ENCODE data around the gene ARHGEF16. TPM values are rescaled to one million over a fixed set of nuclear protein-coding genes. Genes with fewer than 3 reads are reported as not detected.

ARHGEF16 gene
- polyA plus RNA-seq, 1 of the 3 experiments (the other 2 are of a cell fraction) = 0.18 TPM

DNA sequence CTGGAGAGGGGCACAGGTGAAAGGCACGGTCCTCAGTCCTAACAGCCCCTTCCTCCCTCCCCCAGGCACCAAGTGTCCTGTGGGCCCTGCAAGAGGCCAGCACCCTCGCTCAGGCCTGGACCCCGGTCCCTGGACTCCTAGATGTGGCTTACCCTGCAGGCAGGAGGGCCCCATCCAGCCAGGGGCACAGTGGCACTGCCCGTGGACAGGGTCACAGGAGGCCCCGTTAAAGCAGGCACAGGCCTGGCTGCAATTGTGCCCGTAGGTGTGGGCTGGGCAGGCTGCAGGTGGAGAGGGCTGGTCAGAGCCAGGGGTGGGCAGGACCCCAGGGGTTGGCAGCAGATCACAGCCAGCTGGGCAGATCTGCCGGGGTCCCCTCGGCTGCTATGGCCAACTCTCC lies 44.5 kb downstream of the ARHGEF16 start:
- no CpG with 5 or more reads among the region's 8 CpGs for WGBS (ENCODE audit: low lambda C conversion rate)
- no peak overlapping the region for H3K9ac ChIP-seq
- ChIA-PET CTCF (interaction anchor here (0.7 to 3.7 kb wide), 6 partner anchors 19 to 121 kb away, joined by 3 to 21 read pairs (median 3); no protein-coding TSS in a partner anchor), POLR2A (no interaction called here)
- H3K36me3 ChIP-seq (replicated peaks in 1 of 2; ENCODE audit: control insufficient read depth in 1 of 2, insufficient read depth in 2 of 2, low read length in 1 of 2) = no peaks in the 10 kb centered on the region
- no peak for DNase-seq
- no peaks in the 10 kb centered on the region for H3K79me2 ChIP-seq (ENCODE audit: insufficient read depth)
- H3K4me1 ChIP-seq (ENCODE audit: control insufficient read depth in 1 of 2, insufficient read depth in 2 of 2, low read depth in 1 of 2, low read length in 1 of 2) = peaks cover 4 to 23% of the 10 kb centered on the region in 2 experiments; a peak in 1 of 4 replicates
- no peaks in the 10 kb centered on the region for H3K27me3 ChIP-seq (ENCODE audit: insufficient read depth)
- H3K4me3 ChIP-seq (ENCODE audit: low read depth in 2 of 2, low read length in 1 of 2) = no peak overlapping the region
- TF ChIP-seq EZH2phosphoT487 (IDR thresholded peaks at IDR 0.05; ENCODE audit: borderline replicate concordance, low read depth) = no peak
- TF ChIP-seq TEAD4 (IDR thresholded peaks at IDR 0.05; ENCODE audit: borderline replicate concordance, insufficient read depth) = no peak
- no peak for TF ChIP-seq ELF1 (IDR thresholded peaks at IDR 0.05)
- TF ChIP-seq, protein P1, sequence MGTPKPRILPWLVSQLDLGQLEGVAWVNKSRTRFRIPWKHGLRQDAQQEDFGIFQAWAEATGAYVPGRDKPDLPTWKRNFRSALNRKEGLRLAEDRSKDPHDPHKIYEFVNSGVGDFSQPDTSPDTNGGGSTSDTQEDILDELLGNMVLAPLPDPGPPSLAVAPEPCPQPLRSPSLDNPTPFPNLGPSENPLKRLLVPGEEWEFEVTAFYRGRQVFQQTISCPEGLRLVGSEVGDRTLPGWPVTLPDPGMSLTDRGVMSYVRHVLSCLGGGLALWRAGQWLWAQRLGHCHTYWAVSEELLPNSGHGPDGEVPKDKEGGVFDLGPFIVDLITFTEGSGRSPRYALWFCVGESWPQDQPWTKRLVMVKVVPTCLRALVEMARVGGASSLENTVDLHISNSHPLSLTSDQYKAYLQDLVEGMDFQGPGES (IDR thresholded peaks at IDR 0.05; ENCODE audit: low read depth, low read length) = no peak
- no peak for TF ChIP-seq GATA2 (CRISPR knock-in tag; IDR thresholded peaks at IDR 0.05)
- TF ChIP-seq, protein P2, sequence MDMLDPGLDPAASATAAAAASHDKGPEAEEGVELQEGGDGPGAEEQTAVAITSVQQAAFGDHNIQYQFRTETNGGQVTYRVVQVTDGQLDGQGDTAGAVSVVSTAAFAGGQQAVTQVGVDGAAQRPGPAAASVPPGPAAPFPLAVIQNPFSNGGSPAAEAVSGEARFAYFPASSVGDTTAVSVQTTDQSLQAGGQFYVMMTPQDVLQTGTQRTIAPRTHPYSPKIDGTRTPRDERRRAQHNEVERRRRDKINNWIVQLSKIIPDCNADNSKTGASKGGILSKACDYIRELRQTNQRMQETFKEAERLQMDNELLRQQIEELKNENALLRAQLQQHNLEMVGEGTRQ (IDR thresholded peaks at IDR 0.05; ENCODE audit: borderline replicate concordance, low read depth, low read length) = no peak
- TF ChIP-seq JUND (IDR thresholded peaks at IDR 0.05) = no peak
- TF ChIP-seq, protein P3, sequence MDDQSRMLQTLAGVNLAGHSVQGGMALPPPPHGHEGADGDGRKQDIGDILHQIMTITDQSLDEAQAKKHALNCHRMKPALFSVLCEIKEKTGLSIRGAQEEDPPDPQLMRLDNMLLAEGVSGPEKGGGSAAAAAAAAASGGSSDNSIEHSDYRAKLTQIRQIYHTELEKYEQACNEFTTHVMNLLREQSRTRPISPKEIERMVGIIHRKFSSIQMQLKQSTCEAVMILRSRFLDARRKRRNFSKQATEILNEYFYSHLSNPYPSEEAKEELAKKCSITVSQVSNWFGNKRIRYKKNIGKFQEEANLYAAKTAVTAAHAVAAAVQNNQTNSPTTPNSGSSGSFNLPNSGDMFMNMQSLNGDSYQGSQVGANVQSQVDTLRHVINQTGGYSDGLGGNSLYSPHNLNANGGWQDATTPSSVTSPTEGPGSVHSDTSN (IDR thresholded peaks at IDR 0.05) = no peak
- no peak for TF ChIP-seq POLR2AphosphoS5 (IDR thresholded peaks at IDR 0.05; ENCODE audit: low read depth, low read length)
- TF ChIP-seq, protein P4, sequence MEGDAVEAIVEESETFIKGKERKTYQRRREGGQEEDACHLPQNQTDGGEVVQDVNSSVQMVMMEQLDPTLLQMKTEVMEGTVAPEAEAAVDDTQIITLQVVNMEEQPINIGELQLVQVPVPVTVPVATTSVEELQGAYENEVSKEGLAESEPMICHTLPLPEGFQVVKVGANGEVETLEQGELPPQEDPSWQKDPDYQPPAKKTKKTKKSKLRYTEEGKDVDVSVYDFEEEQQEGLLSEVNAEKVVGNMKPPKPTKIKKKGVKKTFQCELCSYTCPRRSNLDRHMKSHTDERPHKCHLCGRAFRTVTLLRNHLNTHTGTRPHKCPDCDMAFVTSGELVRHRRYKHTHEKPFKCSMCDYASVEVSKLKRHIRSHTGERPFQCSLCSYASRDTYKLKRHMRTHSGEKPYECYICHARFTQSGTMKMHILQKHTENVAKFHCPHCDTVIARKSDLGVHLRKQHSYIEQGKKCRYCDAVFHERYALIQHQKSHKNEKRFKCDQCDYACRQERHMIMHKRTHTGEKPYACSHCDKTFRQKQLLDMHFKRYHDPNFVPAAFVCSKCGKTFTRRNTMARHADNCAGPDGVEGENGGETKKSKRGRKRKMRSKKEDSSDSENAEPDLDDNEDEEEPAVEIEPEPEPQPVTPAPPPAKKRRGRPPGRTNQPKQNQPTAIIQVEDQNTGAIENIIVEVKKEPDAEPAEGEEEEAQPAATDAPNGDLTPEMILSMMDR (IDR thresholded peaks at IDR 0.05) = no peak
- TF ChIP-seq MXI1 (IDR thresholded peaks at IDR 0.05; ENCODE audit: low read depth, low read length) = no peak
- no peak for TF ChIP-seq NRF1 (IDR thresholded peaks at IDR 0.05; ENCODE audit: low read depth, low read length)
- no peak for TF ChIP-seq TCF12 (IDR thresholded peaks at IDR 0.05)
- TF ChIP-seq, protein P5, sequence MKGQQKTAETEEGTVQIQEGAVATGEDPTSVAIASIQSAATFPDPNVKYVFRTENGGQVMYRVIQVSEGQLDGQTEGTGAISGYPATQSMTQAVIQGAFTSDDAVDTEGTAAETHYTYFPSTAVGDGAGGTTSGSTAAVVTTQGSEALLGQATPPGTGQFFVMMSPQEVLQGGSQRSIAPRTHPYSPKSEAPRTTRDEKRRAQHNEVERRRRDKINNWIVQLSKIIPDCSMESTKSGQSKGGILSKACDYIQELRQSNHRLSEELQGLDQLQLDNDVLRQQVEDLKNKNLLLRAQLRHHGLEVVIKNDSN (IDR thresholded peaks at IDR 0.05; ENCODE audit: borderline replicate concordance, low read depth) = no peak
- no peak for TF ChIP-seq YY1 (IDR thresholded peaks at IDR 0.05; ENCODE audit: low read depth)
- no peak for TF ChIP-seq FOXM1 (IDR thresholded peaks at IDR 0.05; ENCODE audit: low read depth)
- TF ChIP-seq TAF1 (IDR thresholded peaks at IDR 0.05; ENCODE audit: borderline replicate concordance, low read depth, low read length) = no peak
- H4K20me1 ChIP-seq (ENCODE audit: insufficient read depth) = no peaks in the 10 kb centered on the region
- no peak overlapping the region for H3K27ac ChIP-seq (ENCODE audit: low read depth in 2 of 2, low read length in 1 of 2)
- H2AFZ ChIP-seq (ENCODE audit: low read depth) = no peak overlapping the region
- no peaks in the 10 kb centered on the region for H3K9me3 ChIP-seq
- no peaks in the 10 kb centered on the region for H3K9me2 ChIP-seq
- no peaks in the 10 kb centered on the region for H3F3A ChIP-seq (replicated peaks; ENCODE audit: insufficient read depth)
- H3K4me2 ChIP-seq = no peak overlapping the region

Measured in SK-N-SH (cell line).